Choroid plexus epithelial cell (primary cell): Measurements from ENCODE around the gene SMAD5.

ENCODE experiments used
- DNase-seq: peaks from one replicate; pipeline ENCODE4 v3.0.0-alpha.2; 2010; ENCODE audit warnings: low read depth
- H3K4me3 ChIP-seq: 2 replicates; pipeline ENCODE4 v1.5.1; 2011; ENCODE audit warnings: low read depth, mild to moderate bottlenecking, control low read depth, low read length, moderate library complexity
- CTCF ChIP-seq: conservative IDR thresholded peaks from 2 replicates; pipeline ENCODE4 v1.5.1; 2011; ENCODE audit warnings: low read depth, mild to moderate bottlenecking, control low read depth, inconsistent platforms, low read length, moderate library complexity

The SMAD5 gene

DNA sequence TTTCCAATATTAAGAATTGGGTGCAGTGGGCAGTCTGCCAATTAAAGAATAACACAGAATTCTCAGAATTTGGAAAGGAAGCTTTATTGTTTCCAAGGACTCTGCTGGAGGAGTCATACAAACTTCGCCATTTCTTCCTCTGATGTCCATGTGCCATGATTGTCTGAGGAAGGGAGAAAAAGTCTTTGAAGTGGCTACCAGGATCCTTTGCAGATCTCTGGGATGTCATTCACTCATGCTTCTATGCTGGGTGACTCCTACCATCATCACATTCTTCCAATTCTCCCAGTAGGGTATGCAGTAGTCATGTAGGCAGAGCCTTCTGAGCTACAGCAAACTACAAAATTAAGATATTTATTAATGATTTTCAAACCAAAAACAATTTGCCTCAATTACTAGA lies 3.2 kb upstream of the SMAD5 start:
- no peak for DNase-seq
- no peak overlapping the region for H3K4me3 ChIP-seq
- no peak for TF ChIP-seq CTCF

DNA sequence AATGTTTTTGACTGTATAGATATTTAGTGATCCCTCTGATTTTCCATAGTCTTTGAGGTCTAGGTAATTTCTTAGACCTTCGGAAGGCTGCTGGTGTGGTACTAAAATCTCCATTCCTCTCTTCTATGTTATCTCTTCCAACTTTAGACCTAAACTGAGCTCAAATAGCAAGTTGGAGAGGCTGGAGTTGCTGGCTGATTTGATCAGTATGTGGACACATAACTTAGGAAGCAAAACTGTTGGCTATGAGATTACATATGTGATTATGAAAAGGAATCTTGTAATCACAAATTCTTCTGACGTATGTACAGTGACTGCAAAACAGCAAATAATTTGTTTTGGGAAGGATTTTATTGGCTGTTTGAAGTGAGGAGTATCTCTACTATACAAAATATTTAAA lies 2.1 kb upstream of the SMAD5 start:
- no peak for TF ChIP-seq CTCF
- H3K4me3 ChIP-seq: no peak overlapping the region

GRCh38 chr5:136132087-136132486 lies 558 bp upstream of the SMAD5 start:
- H3K4me3 ChIP-seq: peak overlapping the region; percentile 81
- peak; percentile 22 for DNase-seq
- TF ChIP-seq CTCF: no peak

More for the DNA sequence above, 2.1 kb upstream of the SMAD5 start:
- DNase-seq: no peak

- no peak for TF ChIP-seq CTCF
- DNase-seq: peak; percentile 84
- H3K4me3 ChIP-seq: peak overlapping the region; percentile 81
Measured at GRCh38 chr5:136133222-136133921, 727 bp downstream of the SMAD5 start.

- DNase-seq: no peak
- no peak for TF ChIP-seq CTCF
- H3K4me3 ChIP-seq: peak overlapping the region; percentile 81
Measured at GRCh38 chr5:136133922-136134379, 1.3 kb downstream of the SMAD5 start.

DNA sequence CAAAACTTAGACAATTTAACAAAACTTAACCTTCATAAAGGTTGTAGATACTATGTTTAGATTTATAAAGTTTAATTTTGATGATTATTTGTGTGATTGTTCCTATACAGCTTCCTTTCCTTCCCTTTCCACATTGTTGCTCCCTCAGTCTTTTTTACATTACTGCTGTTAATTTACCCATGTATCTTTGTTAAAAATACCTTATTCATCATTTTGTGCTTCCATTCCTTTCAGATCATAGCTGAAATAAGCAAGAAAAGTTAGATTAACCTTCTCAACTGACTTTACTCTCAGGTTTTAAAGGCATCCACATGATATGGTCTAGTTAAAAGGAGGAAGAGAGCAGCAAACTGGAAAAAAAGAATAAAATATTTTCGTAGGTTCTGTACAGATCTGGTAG lies 2.0 kb downstream of the SMAD5 start:
- no peak for DNase-seq
- no peak for TF ChIP-seq CTCF
- H3K4me3 ChIP-seq: peak overlapping the region; percentile 7

- peak; percentile 17 for DNase-seq
- no peak overlapping the region for H3K4me3 ChIP-seq
- TF ChIP-seq CTCF: no peak
Measured at GRCh38 chr5:136135536-136135935, 2.9 kb downstream of the SMAD5 start.
